Thoracic aorta (tissue), 2 donors: ENCODE data around the gene SYT9. TPM values are rescaled to one million over a fixed set of nuclear protein-coding genes. Genes with fewer than 3 reads are reported as not detected.
A peak's percentile ranks its signal among the peaks of the same experiment; 100 is the strongest.

Source experiments
- ATAC-seq: fragments of 150-250 bp; one replicate; pipeline ENCODE4 v1.8.0; 2017; ENCODE audit warnings: low read depth; ENCODE audit not compliant: insufficient number of reproducible peaks, low FRiP score
- DNase-seq: peaks from one replicate; pipeline ENCODE4 v3.0.0-alpha.2; 2020; ENCODE audit warnings: low spot score
- H3K27ac ChIP-seq, 2 donors: fragments of 200-600 bp; sonication (generic); 1 replicate in 1 of 2; 2 replicates in 1 of 2; pipeline ENCODE4 v1.5.1; 2016; ENCODE audit warnings: mild to moderate bottlenecking in 2 of 2, moderate library complexity in 2 of 2
- H3K27me3 ChIP-seq: fragments of 200-600 bp; sonication (generic); replicated peaks from 2 replicates; pipeline ENCODE4 v1.6.0; 2016; ENCODE audit warnings: mild to moderate bottlenecking; ENCODE audit not compliant: insufficient read depth
- H3K36me3 ChIP-seq: fragments of 200-600 bp; sonication (generic); one replicate; pipeline ENCODE4 v1.5.1; 2016
- H3K4me1 ChIP-seq, 2 donors: fragments of 200-600 bp; sonication (generic); 1 replicate in 1 of 2; 2 replicates in 1 of 2; pipeline versions ENCODE4 v1.5.1 to v1.6.0; 2016; ENCODE audit warnings: low read depth in 2 of 2, mild to moderate bottlenecking in 1 of 2; ENCODE audit not compliant: control insufficient read depth in 1 of 2
- H3K4me3 ChIP-seq: fragments of 200-600 bp; sonication (generic); 2 replicates; pipeline ENCODE4 v1.5.1; 2016; ENCODE audit warnings: mild to moderate bottlenecking
- H3K9me3 ChIP-seq: fragments of 200-600 bp; sonication (generic); 2 replicates; pipeline ENCODE4 v1.5.1; 2016
- total RNA-seq, 2 donors: library from RNA; depleted of rRNA; stranded (reverse); fragments of >200 nt; gene quantifications; one replicate each; pipeline versions ENCODE4 v1.1.0 to v1.2.3, GENCODE V29; 2016
- TF ChIP-seq, protein P1 (sequence below): fragments of 200-600 bp; sonication (generic); IDR thresholded peaks from one replicate; pipeline ENCODE4 v1.5.1; 2019; ENCODE audit warnings: antibody characterized with exemption

Gene SYT9
- total RNA-seq, 2 donors from 2014 or later: not detected

DNA sequence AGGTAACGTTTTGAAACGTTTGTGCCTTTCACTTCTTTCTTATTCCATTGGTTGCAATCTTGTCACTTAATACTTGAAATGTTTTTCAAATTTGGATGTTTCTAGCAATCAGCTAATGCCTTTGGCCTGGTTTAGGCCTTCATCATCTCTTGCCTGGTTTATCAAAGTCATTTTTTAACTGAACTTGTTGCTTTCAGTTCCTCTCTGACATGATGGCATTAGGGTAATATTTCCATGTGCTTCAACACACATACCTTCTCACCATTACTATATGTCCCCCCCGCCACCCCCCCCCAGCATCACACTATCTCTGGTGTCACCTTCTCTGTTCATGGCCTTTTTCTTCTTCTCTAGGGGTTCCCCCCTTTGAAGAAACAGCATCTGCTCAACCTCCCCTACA lies 1.5 kb upstream of the SYT9 start:
- no peaks in the 10 kb centered on the region for H3K27me3 ChIP-seq
- no peak overlapping the region for H3K4me3 ChIP-seq
- H3K4me1 ChIP-seq: peaks cover 5 to 14% of the 10 kb centered on the region in 2 donors
- H3K9me3 ChIP-seq: no peaks in the 10 kb centered on the region
- no peak for ATAC-seq
- TF ChIP-seq, protein P1, sequence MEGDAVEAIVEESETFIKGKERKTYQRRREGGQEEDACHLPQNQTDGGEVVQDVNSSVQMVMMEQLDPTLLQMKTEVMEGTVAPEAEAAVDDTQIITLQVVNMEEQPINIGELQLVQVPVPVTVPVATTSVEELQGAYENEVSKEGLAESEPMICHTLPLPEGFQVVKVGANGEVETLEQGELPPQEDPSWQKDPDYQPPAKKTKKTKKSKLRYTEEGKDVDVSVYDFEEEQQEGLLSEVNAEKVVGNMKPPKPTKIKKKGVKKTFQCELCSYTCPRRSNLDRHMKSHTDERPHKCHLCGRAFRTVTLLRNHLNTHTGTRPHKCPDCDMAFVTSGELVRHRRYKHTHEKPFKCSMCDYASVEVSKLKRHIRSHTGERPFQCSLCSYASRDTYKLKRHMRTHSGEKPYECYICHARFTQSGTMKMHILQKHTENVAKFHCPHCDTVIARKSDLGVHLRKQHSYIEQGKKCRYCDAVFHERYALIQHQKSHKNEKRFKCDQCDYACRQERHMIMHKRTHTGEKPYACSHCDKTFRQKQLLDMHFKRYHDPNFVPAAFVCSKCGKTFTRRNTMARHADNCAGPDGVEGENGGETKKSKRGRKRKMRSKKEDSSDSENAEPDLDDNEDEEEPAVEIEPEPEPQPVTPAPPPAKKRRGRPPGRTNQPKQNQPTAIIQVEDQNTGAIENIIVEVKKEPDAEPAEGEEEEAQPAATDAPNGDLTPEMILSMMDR: no peak
- H3K27ac ChIP-seq: no peak overlapping the region
- H3K36me3 ChIP-seq: no peaks in the 10 kb centered on the region
- no peak for DNase-seq

DNA sequence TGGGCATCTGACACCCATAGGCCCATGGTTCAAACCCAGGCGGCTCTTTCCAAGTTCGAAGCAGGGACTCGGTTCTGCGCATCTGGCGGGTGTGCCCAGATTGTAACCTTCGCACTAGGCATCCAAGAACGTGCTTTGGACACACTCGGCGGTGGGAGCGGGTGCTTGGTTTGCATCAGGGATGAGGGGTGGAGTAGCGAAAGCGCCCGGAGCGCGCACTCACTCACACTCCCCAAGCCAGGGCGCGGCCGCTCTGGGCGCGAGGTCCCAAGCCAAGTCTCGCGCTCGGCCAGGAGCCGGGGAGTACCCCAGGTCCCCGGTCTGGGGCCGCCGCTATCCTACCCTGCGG lies 243 bp upstream of the SYT9 start:
- H3K36me3 ChIP-seq: no peaks in the 10 kb centered on the region
- ATAC-seq (no peak), DNase-seq (no peak)
- no peaks in the 10 kb centered on the region for H3K9me3 ChIP-seq
- no peak overlapping the region for H3K27ac ChIP-seq
- peak overlapping the region; percentile 70 for H3K4me3 ChIP-seq
- peaks cover 5 to 14% of the 10 kb centered on the region in 2 donors for H3K4me1 ChIP-seq
- no peaks in the 10 kb centered on the region for H3K27me3 ChIP-seq
- TF ChIP-seq, protein P1: no peak

DNA sequence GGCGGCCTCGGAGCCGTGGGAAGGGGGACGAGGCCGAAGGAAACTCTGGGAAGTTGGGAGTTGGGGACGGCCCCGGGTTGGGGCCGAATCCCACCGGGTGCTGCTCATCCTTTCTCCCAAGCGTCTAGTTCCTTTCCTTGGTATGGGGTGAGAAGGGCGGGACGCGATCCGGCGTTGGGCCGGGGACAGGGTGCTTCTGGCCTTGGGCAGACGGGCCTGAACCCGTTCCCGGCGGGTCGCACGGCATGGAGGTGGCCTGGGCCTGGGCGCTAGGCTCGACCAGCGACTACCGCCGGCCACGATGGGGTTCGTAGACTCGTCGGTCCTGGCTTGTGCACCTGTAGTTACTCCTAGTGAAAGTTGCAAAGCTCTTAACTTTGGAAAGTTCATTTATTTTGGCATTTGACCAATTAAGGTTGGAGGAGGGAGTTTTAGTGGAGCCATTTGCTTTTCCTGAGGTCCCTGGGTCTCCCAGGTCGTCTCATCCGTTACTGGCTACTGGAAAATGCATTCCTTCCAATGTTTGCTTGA lies 1.0 kb downstream of the SYT9 start:
- Histone ChIP-seq H3K27me3 (no peaks in the 10 kb centered on the region), H3K4me3 (peak overlapping the region; percentile 70), H3K9me3 (no peaks in the 10 kb centered on the region), H3K36me3 (no peaks in the 10 kb centered on the region), H3K27ac (no peak overlapping the region), H3K4me1 (peaks cover 5 to 14% of the 10 kb centered on the region in 2 donors)
- no peak for ATAC-seq
- no peak for DNase-seq
- TF ChIP-seq, protein P1: no peak

DNA sequence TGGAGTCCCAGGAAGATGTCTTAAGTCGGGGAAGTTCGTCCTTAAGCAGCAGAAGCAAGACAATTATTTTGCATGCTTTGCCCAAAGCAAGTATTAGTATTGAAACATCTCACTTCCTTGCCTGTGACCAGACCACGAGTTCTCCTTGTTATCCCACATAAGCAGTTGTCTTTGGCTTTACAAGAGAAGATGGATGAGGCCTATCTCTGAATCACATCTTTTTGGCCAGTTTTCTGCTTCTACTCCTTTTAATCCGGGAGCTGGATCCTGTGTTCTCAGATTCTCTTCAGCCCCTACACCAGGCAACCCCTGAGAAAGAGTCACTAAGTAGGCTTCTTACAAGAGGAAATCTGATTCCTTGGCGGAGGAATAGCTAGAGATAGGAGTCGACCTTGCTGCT lies 2.1 kb downstream of the SYT9 start:
- Histone ChIP-seq H3K27ac (no peak overlapping the region), H3K9me3 (no peaks in the 10 kb centered on the region), H3K36me3 (no peaks in the 10 kb centered on the region), H3K27me3 (no peaks in the 10 kb centered on the region), H3K4me3 (no peak overlapping the region), H3K4me1 (peaks cover 5 to 14% of the 10 kb centered on the region in 2 donors)
- TF ChIP-seq, protein P1: no peak
- DNase-seq (no peak), ATAC-seq (no peak)

DNA sequence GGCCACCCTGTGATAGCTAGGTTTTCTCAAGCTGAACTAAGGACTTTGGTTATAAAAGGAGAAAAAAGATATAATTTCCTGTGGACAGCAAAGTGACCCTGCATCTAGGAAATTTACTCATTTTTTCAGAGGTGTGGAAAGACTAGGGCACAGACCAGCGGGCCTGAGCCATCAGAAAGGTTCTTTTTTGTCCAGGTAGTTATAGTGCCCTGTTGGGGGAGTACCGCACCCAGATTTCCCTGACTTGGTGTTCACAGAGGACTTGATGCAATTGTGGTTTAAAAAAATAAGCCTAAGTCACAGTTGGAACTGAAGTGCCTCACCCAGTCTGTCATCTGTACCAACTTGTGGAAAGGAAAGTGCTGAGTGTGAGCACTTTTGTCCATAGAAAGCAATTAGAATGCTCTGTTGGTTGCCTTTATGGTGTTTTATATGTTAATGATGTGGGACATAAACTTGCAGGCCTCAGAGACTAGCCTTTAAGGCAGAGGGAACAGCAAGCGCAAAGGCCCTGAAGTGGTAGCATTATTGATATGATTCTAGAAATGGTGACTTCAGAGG lies 3.1 kb downstream of the SYT9 start:
- DNase-seq (no peak), ATAC-seq (no peak)
- Histone ChIP-seq H3K9me3 (no peaks in the 10 kb centered on the region), H3K4me1 (peaks cover 5 to 14% of the 10 kb centered on the region in 2 donors), H3K4me3 (no peak overlapping the region), H3K27me3 (no peaks in the 10 kb centered on the region), H3K27ac (no peak overlapping the region), H3K36me3 (no peaks in the 10 kb centered on the region)
- TF ChIP-seq, protein P1: no peak
